ENCODE results near the gene CEP162. TPM values are rescaled to one million over a fixed set of nuclear protein-coding genes. Genes with fewer than 3 reads are reported as not detected.

Gene CEP162
- total and polyA plus RNA-seq, 2 experiments from 2014 or later: 2.9 to 3.0 TPM

DNA sequence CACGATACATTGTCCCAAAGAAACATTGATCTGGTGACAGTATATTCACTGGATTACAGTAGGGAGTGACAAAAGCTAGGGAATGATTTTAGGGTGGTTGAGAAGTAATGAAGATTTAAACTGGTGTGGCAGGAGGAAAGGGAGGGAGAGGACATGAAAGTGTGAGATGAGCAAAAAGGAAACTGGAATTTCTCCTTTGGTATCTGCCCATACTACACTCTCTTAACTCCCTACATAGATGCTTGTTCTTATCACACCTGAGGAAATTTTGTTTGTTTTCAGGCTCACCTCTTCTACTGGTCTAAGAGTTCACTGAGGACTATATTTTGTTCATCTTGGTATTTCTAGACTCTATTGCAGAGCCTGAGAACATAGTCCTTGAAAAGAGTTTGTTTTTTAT, 44.9 kb upstream of the CEP162 start:
- no peak overlapping the region for H3K4me3 ChIP-seq
- TF ChIP-seq EZH2phosphoT487 (IDR thresholded peaks at IDR 0.05; ENCODE audit: insufficient read depth, low read depth): no peak
- no peak for TF ChIP-seq EZH2 (IDR thresholded peaks at IDR 0.05; ENCODE audit: insufficient read depth, poor library complexity, severe bottlenecking)
- peaks cover 9% of the 10 kb centered on the region for H3K4me1 ChIP-seq (ENCODE audit: insufficient read depth)
- H3K9me2 ChIP-seq (ENCODE audit: insufficient read depth): peaks cover 3% of the 10 kb centered on the region; the same call in 1 of the 2 replicates
- peaks cover 8% of the 10 kb centered on the region; the same call in 1 of the 2 replicates for H3F3A ChIP-seq (ENCODE audit: insufficient read depth)
- H3K79me2 ChIP-seq (ENCODE audit: insufficient read depth): no peaks in the 10 kb centered on the region
- H3K27me3 ChIP-seq (replicated peaks; ENCODE audit: insufficient read depth): no peaks in the 10 kb centered on the region
- no peaks in the 10 kb centered on the region for H3K36me3 ChIP-seq (ENCODE audit: low read depth)
- in situ Hi-C loops (cut with MboI): no loop called here
- H3K27ac ChIP-seq: no peak overlapping the region
- no peaks in the 10 kb centered on the region for H4K20me1 ChIP-seq (ENCODE audit: insufficient read depth)
- H3K9me3 ChIP-seq (ENCODE audit: low read depth): no peaks in the 10 kb centered on the region
- WGBS, 2 experiments (ENCODE audit: low coverage in 1 of 2, low lambda C conversion rate in 2 of 2, missing lambda C conversion rate in 2 of 2): 75 to 90% methylated on average over 1 of the region's 1 CpG
- DNase-seq: no peak
- no peak overlapping the region for H3K9ac ChIP-seq
- no peak overlapping the region for H2AFZ ChIP-seq
- H3K4me2 ChIP-seq (ENCODE audit: unreplicated experiment): no peak overlapping the region

DNA sequence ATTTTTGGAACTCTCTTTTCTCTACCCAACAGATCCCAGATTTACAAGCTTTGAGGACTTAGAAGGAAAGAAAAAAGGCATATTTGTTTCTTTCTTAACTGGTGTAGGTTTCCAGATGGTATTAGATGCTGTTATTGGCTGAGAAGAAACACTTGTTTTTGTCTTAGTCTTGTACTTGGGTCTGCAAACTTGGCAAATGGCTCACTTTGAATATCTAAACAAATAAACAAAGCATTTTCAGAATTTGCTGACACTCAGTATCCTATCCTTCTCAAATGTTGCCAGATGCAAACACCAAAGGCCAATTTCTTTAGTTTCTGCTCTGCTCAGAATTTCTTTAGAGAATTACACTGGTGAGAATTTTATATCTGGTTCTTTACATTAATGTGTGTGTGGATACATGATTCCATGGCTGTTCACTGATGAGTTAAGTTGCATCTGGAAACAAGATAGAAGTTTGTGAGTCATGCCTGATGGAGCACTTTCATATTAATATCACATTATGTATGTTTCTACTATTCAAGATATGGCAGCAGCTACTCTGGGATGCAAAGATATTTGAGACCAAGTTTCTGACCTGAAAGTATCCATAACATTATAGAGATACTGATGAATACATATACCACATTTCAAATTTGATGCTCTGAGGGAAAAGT, 43.7 kb upstream of the CEP162 start:
- Histone ChIP-seq H3K27ac (no peak overlapping the region), H3F3A (ENCODE audit: insufficient read depth) (peaks cover 8% of the 10 kb centered on the region; the same call in 1 of the 2 replicates), H3K27me3 (replicated peaks; ENCODE audit: insufficient read depth) (no peaks in the 10 kb centered on the region), H3K9me3 (ENCODE audit: low read depth) (no peaks in the 10 kb centered on the region), H3K9me2 (ENCODE audit: insufficient read depth) (peaks cover 3% of the 10 kb centered on the region; the same call in 1 of the 2 replicates), H3K36me3 (ENCODE audit: low read depth) (no peaks in the 10 kb centered on the region), H3K4me1 (ENCODE audit: insufficient read depth) (peaks cover 9% of the 10 kb centered on the region), H2AFZ (no peak overlapping the region), H3K4me3 (no peak overlapping the region), H3K4me2 (ENCODE audit: unreplicated experiment) (no peak overlapping the region), H3K9ac (no peak overlapping the region), H4K20me1 (ENCODE audit: insufficient read depth) (no peaks in the 10 kb centered on the region), H3K79me2 (ENCODE audit: insufficient read depth) (no peaks in the 10 kb centered on the region)
- no peak for DNase-seq
- TF ChIP-seq EZH2phosphoT487 (IDR thresholded peaks at IDR 0.05; ENCODE audit: insufficient read depth, low read depth) (no peak), EZH2 (IDR thresholded peaks at IDR 0.05; ENCODE audit: insufficient read depth, poor library complexity, severe bottlenecking) (no peak)
- in situ Hi-C loops (cut with MboI): no loop called here

DNA sequence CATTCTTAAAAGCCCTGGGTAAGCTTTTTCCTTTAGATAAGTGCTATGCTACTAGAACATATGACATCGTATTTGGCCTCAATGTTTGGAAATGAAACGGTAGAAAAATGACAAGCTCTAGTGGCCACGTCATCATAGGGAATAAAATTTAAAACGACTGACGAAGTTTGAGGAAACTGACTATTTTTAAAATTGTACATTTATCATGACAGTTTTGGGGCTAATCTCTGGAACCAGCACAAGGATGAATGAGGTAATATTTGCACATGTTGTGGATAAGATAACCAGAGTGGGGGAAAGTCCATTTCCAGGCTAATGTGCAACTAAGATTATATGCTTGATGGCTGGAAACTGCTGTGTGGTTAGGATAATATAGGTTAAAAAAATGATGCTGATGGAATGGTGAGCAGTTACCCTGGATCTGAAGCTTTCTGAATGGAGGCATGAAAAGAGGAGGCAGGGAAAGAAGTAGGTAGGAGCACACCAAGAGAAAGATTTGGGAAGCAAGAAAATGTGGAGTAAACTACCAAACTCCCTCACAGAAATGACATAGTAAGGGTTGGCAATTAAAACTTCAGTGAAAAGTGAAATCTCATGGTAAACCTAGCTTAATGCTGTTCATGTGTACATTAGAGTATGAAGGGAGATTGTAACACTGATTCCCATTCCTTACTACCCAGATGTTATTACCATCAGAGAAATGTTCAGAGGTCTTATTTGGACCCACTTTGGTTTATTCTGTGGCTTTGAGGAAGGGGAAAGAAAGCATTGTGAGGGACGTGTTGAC, 42.7 kb upstream of the CEP162 start:
- Histone ChIP-seq H3K27me3 (replicated peaks; ENCODE audit: insufficient read depth) (no peaks in the 10 kb centered on the region), H3K9me2 (ENCODE audit: insufficient read depth) (peaks cover 3% of the 10 kb centered on the region; the same call in 1 of the 2 replicates), H3K36me3 (ENCODE audit: low read depth) (no peaks in the 10 kb centered on the region), H3K79me2 (ENCODE audit: insufficient read depth) (no peaks in the 10 kb centered on the region), H3K4me2 (ENCODE audit: unreplicated experiment) (no peak overlapping the region), H2AFZ (peak overlapping the region; percentile 10; the same call in 1 of the 2 replicates), H3K4me1 (ENCODE audit: insufficient read depth) (peaks cover 7% of the 10 kb centered on the region), H3K27ac (no peak overlapping the region), H4K20me1 (ENCODE audit: insufficient read depth) (no peaks in the 10 kb centered on the region), H3K4me3 (no peak overlapping the region), H3K9me3 (ENCODE audit: low read depth) (no peaks in the 10 kb centered on the region), H3K9ac (no peak overlapping the region), H3F3A (ENCODE audit: insufficient read depth) (peaks cover 7% of the 10 kb centered on the region; the same call in 1 of the 2 replicates)
- WGBS, 2 experiments (ENCODE audit: low coverage in 1 of 2, low lambda C conversion rate in 2 of 2, missing lambda C conversion rate in 2 of 2): 15 to 25% methylated on average over 6 of the region's 6 CpGs
- no peak for TF ChIP-seq EZH2 (IDR thresholded peaks at IDR 0.05; ENCODE audit: insufficient read depth, poor library complexity, severe bottlenecking)
- TF ChIP-seq EZH2phosphoT487 (IDR thresholded peaks at IDR 0.05; ENCODE audit: insufficient read depth, low read depth): no peak
- in situ Hi-C loops (cut with MboI): no loop called here
- DNase-seq: peak; percentile 8

DNA sequence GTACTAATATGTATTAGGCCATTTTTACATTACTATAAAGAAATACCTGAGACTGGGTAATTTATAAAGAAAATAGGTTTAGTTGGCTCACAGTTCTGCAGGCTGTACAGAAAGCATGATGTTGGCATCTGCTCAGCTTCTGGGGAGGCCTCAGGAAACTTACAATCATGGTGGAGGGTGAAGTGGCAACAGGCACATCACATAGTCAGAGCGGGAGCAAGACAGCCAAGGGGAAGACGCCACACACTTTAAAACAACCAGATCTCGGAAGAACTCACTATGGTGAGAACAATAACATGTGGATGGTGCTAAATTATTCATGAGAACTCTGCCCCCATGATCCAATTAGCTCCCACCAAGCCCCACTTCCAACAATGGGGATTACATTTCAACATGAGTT, 41.3 kb upstream of the CEP162 start:
- H3K4me3 ChIP-seq: no peak overlapping the region
- in situ Hi-C loops (cut with MboI): no loop called here

More for the DNA sequence above, 41.3 kb upstream of the CEP162 start:
- no peaks in the 10 kb centered on the region for H3K27me3 ChIP-seq (replicated peaks; ENCODE audit: insufficient read depth)
- no peaks in the 10 kb centered on the region for H3K9me3 ChIP-seq (ENCODE audit: low read depth)
- H3F3A ChIP-seq (ENCODE audit: insufficient read depth): peaks cover 4% of the 10 kb centered on the region; the same call in 1 of the 2 replicates
- 93% methylated on average over 3 of the region's 3 CpGs for WGBS, 2 experiments (ENCODE audit: low coverage in 1 of 2, low lambda C conversion rate in 2 of 2, missing lambda C conversion rate in 2 of 2)
- H3K27ac ChIP-seq: no peak overlapping the region
- H3K4me1 ChIP-seq (ENCODE audit: insufficient read depth): no peaks in the 10 kb centered on the region
- no peak overlapping the region for H2AFZ ChIP-seq
- no peaks in the 10 kb centered on the region for H3K9me2 ChIP-seq (ENCODE audit: insufficient read depth)
- H3K36me3 ChIP-seq (ENCODE audit: low read depth): no peaks in the 10 kb centered on the region
- H3K9ac ChIP-seq: no peak overlapping the region
- H3K4me2 ChIP-seq (ENCODE audit: unreplicated experiment): no peak overlapping the region
- no peaks in the 10 kb centered on the region for H3K79me2 ChIP-seq (ENCODE audit: insufficient read depth)
- DNase-seq: no peak
- TF ChIP-seq EZH2 (IDR thresholded peaks at IDR 0.05; ENCODE audit: insufficient read depth, poor library complexity, severe bottlenecking): no peak
- no peak for TF ChIP-seq EZH2phosphoT487 (IDR thresholded peaks at IDR 0.05; ENCODE audit: insufficient read depth, low read depth)
- no peaks in the 10 kb centered on the region for H4K20me1 ChIP-seq (ENCODE audit: insufficient read depth)

Measured in GM23248 (cell line).